Astrocyte (in vitro differentiated cells and primary cell): ENCODE data around the gene DNAJC10. TPM values are rescaled to one million over a fixed set of nuclear protein-coding genes. Genes with fewer than 3 reads are reported as not detected.
"Not testable (repeated sequence)": the region's sequence is repeated elsewhere in the genome, so short reads cannot be mapped to it uniquely, and the experiment has no call there.

Source experiments
- DNase-seq: peaks from one replicate; pipeline ENCODE4 v3.0.0-alpha.2; 2010; ENCODE audit warnings: low read depth
- FAIRE-seq: peaks from 2 replicates; lab custom pipeline; 2011; peaks lifted over from hg19 to GRCh38; lab: Jason Lieb, UNC
- H2AFZ ChIP-seq: 2 replicates; pipeline ENCODE4 v1.6.0; 2012; ENCODE audit warnings: low read depth, low read length, inconsistent platforms
- H3K27ac ChIP-seq: 2 replicates; pipeline ENCODE4 v1.5.1; 2011; ENCODE audit warnings: low read depth, low read length, inconsistent platforms
- H3K27me3 ChIP-seq: 2 replicates; pipeline ENCODE4 v1.6.0; 2011; ENCODE audit warnings: low read length, inconsistent platforms; ENCODE audit not compliant: insufficient read depth
- H3K36me3 ChIP-seq: 2 replicates; pipeline ENCODE4 v1.5.1; 2011; ENCODE audit warnings: low read length, inconsistent platforms; ENCODE audit not compliant: insufficient read depth
- H3K4me1 ChIP-seq: 2 replicates; pipeline ENCODE4 v1.5.1; 2011; ENCODE audit warnings: low read length, inconsistent platforms; ENCODE audit not compliant: insufficient read depth
- H3K4me2 ChIP-seq: 2 replicates; pipeline ENCODE4 v1.6.0; 2012; ENCODE audit warnings: low read length, inconsistent platforms
- H3K4me3 ChIP-seq: 2 replicates; pipeline ENCODE4 v1.5.1; 2011; ENCODE audit warnings: low read depth, mild to moderate bottlenecking, low read length, inconsistent platforms; ENCODE audit not compliant: insufficient read depth
- H3K79me2 ChIP-seq: 2 replicates; pipeline ENCODE4 v1.6.0; 2012; ENCODE audit warnings: mild to moderate bottlenecking, low read length, inconsistent platforms; ENCODE audit not compliant: insufficient read depth
- H3K9ac ChIP-seq: 2 replicates; pipeline ENCODE4 v1.6.0; 2012; ENCODE audit warnings: mild to moderate bottlenecking, low read length, inconsistent platforms
- H3K9me3 ChIP-seq: 2 replicates; pipeline ENCODE4 v1.5.1; 2012; ENCODE audit warnings: low read depth, mild to moderate bottlenecking, low read length, inconsistent platforms; ENCODE audit not compliant: insufficient read depth
- H4K20me1 ChIP-seq: 2 replicates; pipeline ENCODE4 v1.6.0; 2012; ENCODE audit warnings: low read length, inconsistent platforms; ENCODE audit not compliant: insufficient read depth
- H3K27ac Mint-ChIP-seq: one replicate; pipeline ENCODE4 v1.8.0; 2021; ENCODE audit warnings: mild to moderate bottlenecking, mixed read lengths; ENCODE audit not compliant: unreplicated experiment
- H3K27me3 Mint-ChIP-seq: one replicate; pipeline ENCODE4 v1.8.0; 2021; ENCODE audit warnings: low read depth, mixed read lengths; ENCODE audit not compliant: unreplicated experiment
- H3K36me3 Mint-ChIP-seq: one replicate; pipeline ENCODE4 v1.8.0; 2021; ENCODE audit warnings: low read depth, mixed read lengths; ENCODE audit not compliant: unreplicated experiment
- H3K4me1 Mint-ChIP-seq: one replicate; pipeline ENCODE4 v1.8.0; 2021; ENCODE audit warnings: low read depth, mixed read lengths; ENCODE audit not compliant: unreplicated experiment
- H3K4me3 Mint-ChIP-seq: one replicate; pipeline ENCODE4 v1.8.0; 2021; ENCODE audit warnings: mild to moderate bottlenecking, moderate library complexity, mixed read lengths; ENCODE audit not compliant: unreplicated experiment
- H3K9me3 Mint-ChIP-seq: one replicate; pipeline ENCODE4 v1.8.0; 2021; ENCODE audit warnings: mild to moderate bottlenecking, mixed read lengths; ENCODE audit not compliant: unreplicated experiment
- EZH2 ChIP-seq: IDR thresholded peaks from 2 replicates; pipeline ENCODE4 v1.6.1; 2012; ENCODE audit warnings: mild to moderate bottlenecking, low read length, inconsistent platforms; ENCODE audit not compliant: insufficient read depth
- total RNA-seq: library from RNA; stranded (reverse); gene quantifications from 2 replicates; pipeline ENCODE4 v1.2.1, GENCODE V29; 2021
- TF ChIP-seq, protein P1 (sequence below): IDR thresholded peaks from 2 replicates; pipeline ENCODE4 v1.5.1; 2011; ENCODE audit warnings: low read depth, mild to moderate bottlenecking, inconsistent platforms, low read length, moderate library complexity; ENCODE audit not compliant: insufficient read depth

Gene DNAJC10
- total RNA-seq, 1 donor from 2014 or later = 169 TPM

DNA sequence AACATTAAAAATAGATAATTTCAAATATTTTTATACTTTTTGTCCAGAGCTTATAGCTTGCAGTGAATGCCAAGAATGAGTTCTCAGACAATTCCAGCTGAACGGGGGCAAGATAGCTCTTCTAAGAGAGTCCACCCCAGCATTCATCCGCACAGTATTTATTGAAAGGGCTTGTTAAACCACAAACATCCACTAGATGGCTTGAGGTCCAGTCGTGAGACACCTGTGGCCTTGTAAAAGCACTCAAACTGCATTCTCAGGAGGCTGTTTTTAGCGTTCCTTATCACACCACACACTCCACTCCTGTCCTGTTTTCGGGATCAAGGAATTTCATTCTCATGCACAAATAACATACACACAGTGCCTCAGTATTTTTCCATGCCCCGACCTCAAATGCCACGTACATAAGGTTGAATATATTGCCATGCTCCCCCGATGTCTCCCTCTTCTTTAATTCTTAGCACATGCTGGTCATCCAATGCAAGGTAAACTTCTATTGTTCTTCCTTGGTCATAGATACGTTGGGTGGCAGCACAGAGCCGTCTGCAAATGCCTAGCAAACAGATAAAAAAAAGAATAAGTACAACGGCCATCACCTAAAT is 47.4 kb downstream of the DNAJC10 start:
- no peaks in the 10 kb centered on the region for H3K9me3 ChIP-seq
- Mint-ChIP-seq H3K36me3 (peaks cover 10% of the 10 kb centered on the region), H3K27me3 (no peaks in the 10 kb centered on the region), H3K4me3 (no peak overlapping the region), H3K27ac (no peak overlapping the region), H3K9me3 (no peaks in the 10 kb centered on the region), H3K4me1 (peaks cover 17% of the 10 kb centered on the region)
- TF ChIP-seq, protein P1, sequence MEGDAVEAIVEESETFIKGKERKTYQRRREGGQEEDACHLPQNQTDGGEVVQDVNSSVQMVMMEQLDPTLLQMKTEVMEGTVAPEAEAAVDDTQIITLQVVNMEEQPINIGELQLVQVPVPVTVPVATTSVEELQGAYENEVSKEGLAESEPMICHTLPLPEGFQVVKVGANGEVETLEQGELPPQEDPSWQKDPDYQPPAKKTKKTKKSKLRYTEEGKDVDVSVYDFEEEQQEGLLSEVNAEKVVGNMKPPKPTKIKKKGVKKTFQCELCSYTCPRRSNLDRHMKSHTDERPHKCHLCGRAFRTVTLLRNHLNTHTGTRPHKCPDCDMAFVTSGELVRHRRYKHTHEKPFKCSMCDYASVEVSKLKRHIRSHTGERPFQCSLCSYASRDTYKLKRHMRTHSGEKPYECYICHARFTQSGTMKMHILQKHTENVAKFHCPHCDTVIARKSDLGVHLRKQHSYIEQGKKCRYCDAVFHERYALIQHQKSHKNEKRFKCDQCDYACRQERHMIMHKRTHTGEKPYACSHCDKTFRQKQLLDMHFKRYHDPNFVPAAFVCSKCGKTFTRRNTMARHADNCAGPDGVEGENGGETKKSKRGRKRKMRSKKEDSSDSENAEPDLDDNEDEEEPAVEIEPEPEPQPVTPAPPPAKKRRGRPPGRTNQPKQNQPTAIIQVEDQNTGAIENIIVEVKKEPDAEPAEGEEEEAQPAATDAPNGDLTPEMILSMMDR = peak; percentile 70
- no peak for TF ChIP-seq EZH2
- H3K4me3 ChIP-seq = no peak overlapping the region
- H4K20me1 ChIP-seq = peaks cover 29% of the 10 kb centered on the region
- H3K27me3 ChIP-seq = no peaks in the 10 kb centered on the region
- peaks cover 48% of the 10 kb centered on the region for H3K36me3 ChIP-seq
- H3K27ac ChIP-seq = no peak overlapping the region
- DNase-seq (peak; percentile 51), FAIRE-seq (no peak)
- no peak overlapping the region for H2AFZ ChIP-seq
- H3K4me2 ChIP-seq = no peak overlapping the region
- H3K9ac ChIP-seq = no peak overlapping the region
- peaks cover 3% of the 10 kb centered on the region for H3K79me2 ChIP-seq
- H3K4me1 ChIP-seq = no peaks in the 10 kb centered on the region

DNA sequence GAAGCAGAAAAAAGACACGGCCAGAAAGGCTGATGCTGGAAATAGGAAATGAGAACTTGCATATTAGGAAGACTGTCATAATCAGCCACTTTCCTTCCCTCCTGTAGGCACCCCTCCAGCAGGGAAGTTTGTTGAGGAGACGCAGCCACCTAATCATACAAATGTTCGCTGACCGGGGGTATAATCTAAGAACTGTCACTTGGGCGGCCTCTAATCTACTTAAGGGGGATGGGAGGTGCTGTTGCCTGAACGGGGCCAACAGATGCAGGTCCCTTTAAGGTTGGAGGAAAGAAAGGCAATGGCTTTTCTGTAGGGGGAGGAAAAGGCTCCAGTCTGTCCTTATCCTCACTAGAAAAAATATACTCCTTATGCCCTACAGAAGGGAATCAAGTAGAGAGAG is 50.6 kb downstream of the DNAJC10 start:
- Histone ChIP-seq H2AFZ (no peak overlapping the region), H3K9ac (no peak overlapping the region), H3K4me2 (no peak overlapping the region), H3K27me3 (no peaks in the 10 kb centered on the region), H3K4me1 (no peaks in the 10 kb centered on the region), H3K9me3 (no peaks in the 10 kb centered on the region), H3K36me3 (peaks cover 29% of the 10 kb centered on the region), H4K20me1 (peaks cover 26% of the 10 kb centered on the region), H3K27ac (no peak overlapping the region), H3K79me2 (peaks cover 9% of the 10 kb centered on the region), H3K4me3 (no peak overlapping the region)
- Mint-ChIP-seq H3K27me3 (no peaks in the 10 kb centered on the region), H3K4me1 (peaks cover 13% of the 10 kb centered on the region), H3K9me3 (peaks cover 9% of the 10 kb centered on the region), H3K4me3 (no peak overlapping the region), H3K27ac (no peak overlapping the region), H3K36me3 (peaks cover 33% of the 10 kb centered on the region)
- no peak for TF ChIP-seq EZH2
- TF ChIP-seq, protein P1 = no peak
- FAIRE-seq (no peak), DNase-seq (no peak)

DNA sequence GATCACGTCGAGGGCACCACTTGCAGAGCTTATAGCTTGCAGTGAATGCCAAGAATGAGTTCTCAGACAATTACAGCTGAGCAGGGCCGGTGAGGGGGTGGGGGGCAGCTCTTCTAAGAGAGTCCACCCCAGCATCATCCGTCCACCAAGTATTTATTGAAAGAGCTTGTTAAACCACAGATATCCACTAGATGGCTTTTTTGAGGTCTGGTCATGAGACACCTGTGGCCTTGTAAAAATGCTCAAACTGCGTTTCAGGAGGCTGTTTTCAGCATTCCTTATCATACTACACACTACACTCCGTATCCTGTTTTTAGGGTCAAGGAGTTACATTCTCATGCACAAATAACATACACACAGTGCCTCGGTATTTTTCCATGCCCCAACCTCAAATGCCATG is 51.5 kb downstream of the DNAJC10 start:
- DNase-seq (peak; percentile 28), FAIRE-seq (no peak)
- Histone ChIP-seq H3K9me3 (no peaks in the 10 kb centered on the region), H3K4me3 (no peak overlapping the region), H3K36me3 (peaks cover 28% of the 10 kb centered on the region), H2AFZ (no peak overlapping the region), H3K79me2 (peaks cover 9% of the 10 kb centered on the region), H4K20me1 (peaks cover 30% of the 10 kb centered on the region), H3K27ac (no peak overlapping the region), H3K4me1 (no peaks in the 10 kb centered on the region), H3K4me2 (no peak overlapping the region), H3K9ac (no peak overlapping the region), H3K27me3 (no peaks in the 10 kb centered on the region)
- peaks cover 6% of the 10 kb centered on the region for H3K4me1 Mint-ChIP-seq
- no peak for TF ChIP-seq EZH2
- TF ChIP-seq, protein P1 = peak; percentile 39
- H3K27ac Mint-ChIP-seq = no peak overlapping the region
- H3K4me3 Mint-ChIP-seq = no peak overlapping the region
- H3K27me3 Mint-ChIP-seq = no peaks in the 10 kb centered on the region
- H3K36me3 Mint-ChIP-seq = peaks cover 38% of the 10 kb centered on the region
- peaks cover 15% of the 10 kb centered on the region for H3K9me3 Mint-ChIP-seq

DNA sequence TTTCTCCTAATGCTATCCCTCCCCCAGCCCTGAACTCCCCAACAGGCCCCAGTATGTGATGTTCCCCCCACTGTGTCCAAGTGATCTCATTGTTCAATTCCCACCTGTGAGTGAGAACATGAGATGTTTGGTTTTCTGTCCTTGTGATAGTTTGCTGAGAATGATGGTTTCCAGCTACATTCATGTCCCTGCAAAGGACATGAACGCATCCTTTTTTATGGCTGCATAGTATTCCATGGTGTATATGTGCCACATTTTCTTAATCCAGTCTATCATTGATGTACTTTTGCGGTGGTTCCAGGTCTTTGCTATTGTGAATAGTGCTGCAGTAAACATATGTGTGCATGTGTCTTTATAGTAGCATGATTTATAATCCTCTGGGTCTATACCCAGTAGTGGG is 52.9 kb downstream of the DNAJC10 start:
- not testable (repeated sequence) for H3K9me3 ChIP-seq, H3K79me2 ChIP-seq, H3K27ac ChIP-seq, H3K27me3 Mint-ChIP-seq, H3K4me3 Mint-ChIP-seq, H2AFZ ChIP-seq, H3K4me1 Mint-ChIP-seq, H3K9ac ChIP-seq, H3K4me3 ChIP-seq, H3K27me3 ChIP-seq, H3K4me2 ChIP-seq, FAIRE-seq, H3K4me1 ChIP-seq, DNase-seq
- Mint-ChIP-seq H3K36me3 (peaks cover 41% of the 10 kb centered on the region), H3K9me3 (peaks cover 16% of the 10 kb centered on the region), H3K27ac (peak overlapping the region; percentile 23)
- Histone ChIP-seq H4K20me1 (peaks cover 22% of the 10 kb centered on the region), H3K36me3 (peaks cover 22% of the 10 kb centered on the region)
